LNCaP clone FGC (cell line): Measurements from ENCODE around the gene KMT2E.

Experiments
- DNase-seq: peaks from one replicate; pipeline ENCODE4 v3.0.0-alpha.2; 2011; ENCODE audit warnings: low read depth
- H3K4me3 ChIP-seq: 2 replicates; pipeline ENCODE4 v1.5.1; 2011; ENCODE audit warnings: mild to moderate bottlenecking, low read depth, low read length, control low read depth
- CTCF ChIP-seq: IDR thresholded peaks from 2 replicates; pipeline ENCODE4 v1.5.1; 2012; ENCODE audit warnings: mild to moderate bottlenecking; ENCODE audit not compliant: control insufficient read depth, insufficient read depth; ENCODE audit errors: extremely low read depth

Gene KMT2E

DNA sequence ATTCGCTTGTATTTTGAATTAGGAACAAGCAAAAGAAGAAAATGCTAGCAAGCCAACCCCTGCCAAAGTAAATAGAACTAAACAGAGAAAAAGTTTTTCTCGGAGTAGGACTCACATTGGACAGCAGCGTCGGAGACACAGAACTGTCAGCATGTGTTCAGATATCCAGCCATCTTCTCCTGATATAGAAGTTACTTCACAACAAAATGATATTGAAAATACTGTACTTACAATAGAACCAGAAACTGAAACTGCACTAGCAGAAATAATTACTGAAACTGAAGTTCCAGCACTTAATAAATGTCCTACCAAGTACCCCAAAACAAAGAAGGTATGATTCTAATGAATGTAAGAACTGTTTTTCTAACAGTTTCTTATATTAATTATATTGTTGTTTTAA lies 87.9 kb downstream of the KMT2E start:
- H3K4me3 ChIP-seq = no peak overlapping the region
- DNase-seq = no peak
- TF ChIP-seq CTCF = no peak

- DNase-seq = no peak
- no peak overlapping the region for H3K4me3 ChIP-seq
- TF ChIP-seq CTCF = no peak
Observed at GRCh38 chr7:105102557-105103352, 88.8 kb downstream of the KMT2E start.

DNA sequence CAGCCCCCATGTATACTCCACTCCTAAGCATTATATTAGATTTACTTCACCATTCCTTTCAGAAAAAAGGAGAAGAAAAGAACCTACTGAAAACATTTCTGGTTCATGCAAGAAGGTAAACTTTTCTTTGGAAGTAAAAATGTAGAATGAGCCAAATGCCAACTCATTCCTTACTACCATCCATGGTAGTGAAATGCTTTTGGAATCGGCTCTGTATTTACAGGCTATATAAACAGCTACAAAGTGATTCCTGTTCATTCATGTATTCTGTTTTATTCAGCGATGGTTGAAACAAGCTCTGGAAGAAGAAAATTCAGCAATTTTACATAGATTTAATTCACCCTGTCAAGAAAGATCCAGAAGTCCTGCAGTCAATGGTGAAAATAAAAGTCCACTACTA lies 91.6 kb downstream of the KMT2E start:
- H3K4me3 ChIP-seq = no peak overlapping the region
- TF ChIP-seq CTCF = no peak
- DNase-seq = no peak

- H3K4me3 ChIP-seq = no peak overlapping the region
- no peak for TF ChIP-seq CTCF
- DNase-seq = no peak
Observed at GRCh38 chr7:105106473-105106872, 92.5 kb downstream of the KMT2E start.

- TF ChIP-seq CTCF = no peak
- H3K4me3 ChIP-seq = no peak overlapping the region
- no peak for DNase-seq
Observed at GRCh38 chr7:105107458-105107857, 93.5 kb downstream of the KMT2E start.

- no peak for DNase-seq
- TF ChIP-seq CTCF = no peak
- no peak overlapping the region for H3K4me3 ChIP-seq
Observed at GRCh38 chr7:105112440-105113418, 98.7 kb downstream of the KMT2E start.
